ENCODE results near the gene SUSD4. TPM values are rescaled to one million over a fixed set of nuclear protein-coding genes. Genes with fewer than 3 reads are reported as not detected.

The SUSD4 gene
- total RNA-seq, 2 experiments from 2014 or later: 13.0 to 13.8 TPM

GRCh38 chr1:223358826-223359225, 5.2 kb downstream of the SUSD4 start:
- H3K4me1 ChIP-seq (ENCODE audit: insufficient read depth, low read length): peaks cover 15% of the 10 kb centered on the region
- Mint-ChIP-seq H3K36me3 (ENCODE audit: low read depth) (peaks cover 2% of the 10 kb centered on the region), H3K9me3 (no peaks in the 10 kb centered on the region), H3K4me3 (no peak overlapping the region), H3K27me3 (no peaks in the 10 kb centered on the region), H3K4me1 (ENCODE audit: low read depth) (peaks cover 36% of the 10 kb centered on the region), H3K27ac (no peak overlapping the region)
- H3K9me3 ChIP-seq (ENCODE audit: control insufficient read depth in 1 of 2, insufficient read depth in 1 of 2, low read length in 2 of 2): no peaks in the 10 kb centered on the region
- peaks cover 0 to 4% of the 10 kb centered on the region in 2 experiments for H3K27me3 ChIP-seq (ENCODE audit: control insufficient read depth in 1 of 2, insufficient read depth in 2 of 2, low read length in 2 of 2)
- DNase-seq (peak in 3 of 14 experiments; percentile 10 to 32 (median 22)), ATAC-seq (ENCODE audit: poor library complexity) (no peak)
- no peak overlapping the region for H3K4me3 ChIP-seq (ENCODE audit: low read length)
- H3K27ac ChIP-seq (ENCODE audit: low read depth in 1 of 2, low read length in 2 of 2): no peak overlapping the region
- ChIA-PET CTCF (interaction anchor here (1.3 kb wide), 2 partner anchors 10 to 235 kb away, joined by 4 read pairs; no protein-coding TSS in a partner anchor), POLR2A (interaction anchor here (0.7 to 1.8 kb wide), 3 partner anchors 129 to 225 kb away, joined by 3 to 9 read pairs (median 4); no protein-coding TSS in a partner anchor)
- intact Hi-C loops (cut with DNase I, micrococcal nuclease): loop anchor here in 1 of 2 experiments (2.0 kb wide), 1 partner anchor 224 kb away; no protein-coding TSS in a partner anchor
- no peaks in the 10 kb centered on the region for H3K36me3 ChIP-seq (ENCODE audit: insufficient read depth, low read length)
- no peak for TF ChIP-seq CTCF (IDR thresholded peaks at IDR 0.05)

- ATAC-seq (ENCODE audit: poor library complexity) (no peak), DNase-seq (no peak)
- ChIA-PET POLR2A (interaction anchor here (1.0 kb wide), 1 partner anchor 8 kb away, joined by 3 read pairs; the partner anchor contains the start of gene SUSD4), CTCF (no interaction called here)
- Mint-ChIP-seq H3K4me1 (ENCODE audit: low read depth) (peaks cover 11% of the 10 kb centered on the region), H3K27ac (no peak overlapping the region), H3K4me3 (no peak overlapping the region), H3K36me3 (ENCODE audit: low read depth) (no peaks in the 10 kb centered on the region), H3K9me3 (no peaks in the 10 kb centered on the region), H3K27me3 (no peaks in the 10 kb centered on the region)
- no peaks in the 10 kb centered on the region for H3K36me3 ChIP-seq (ENCODE audit: insufficient read depth, low read length)
- no peaks in the 10 kb centered on the region for H3K9me3 ChIP-seq (ENCODE audit: control insufficient read depth in 1 of 2, insufficient read depth in 1 of 2, low read length in 2 of 2)
- no peaks in the 10 kb centered on the region for H3K27me3 ChIP-seq (ENCODE audit: control insufficient read depth in 1 of 2, insufficient read depth in 2 of 2, low read length in 2 of 2)
- no peak for TF ChIP-seq CTCF (IDR thresholded peaks at IDR 0.05)
- intact Hi-C loops (cut with DNase I, micrococcal nuclease): no loop called here
- no peaks in the 10 kb centered on the region for H3K4me1 ChIP-seq (ENCODE audit: insufficient read depth, low read length)
- no peak overlapping the region for H3K4me3 ChIP-seq (ENCODE audit: low read length)
- H3K27ac ChIP-seq (ENCODE audit: low read depth in 1 of 2, low read length in 2 of 2): no peak overlapping the region
These were observed 8.3 kb downstream of the SUSD4 start for GRCh38 chr1:223355699-223356098.

GRCh38 chr1:223353939-223354338, 10.0 kb downstream of the SUSD4 start:
- ChIA-PET POLR2A (no interaction called here), CTCF (interaction anchor here (0.6 kb wide), 1 partner anchor 946 kb away, joined by 3 read pairs; no protein-coding TSS in a partner anchor)
- no peak overlapping the region for H3K4me3 Mint-ChIP-seq
- H3K4me1 Mint-ChIP-seq (ENCODE audit: low read depth): peaks cover 16% of the 10 kb centered on the region
- H3K9me3 ChIP-seq (ENCODE audit: control insufficient read depth in 1 of 2, insufficient read depth in 1 of 2, low read length in 2 of 2): no peaks in the 10 kb centered on the region
- intact Hi-C loops (cut with DNase I, micrococcal nuclease): no loop called here
- no peak overlapping the region for H3K4me3 ChIP-seq (ENCODE audit: low read length)
- H3K36me3 ChIP-seq (ENCODE audit: insufficient read depth, low read length): no peaks in the 10 kb centered on the region
- H3K27me3 Mint-ChIP-seq: no peaks in the 10 kb centered on the region
- TF ChIP-seq CTCF (IDR thresholded peaks at IDR 0.05): no peak
- no peak for ATAC-seq (ENCODE audit: poor library complexity)
- H3K27ac Mint-ChIP-seq: no peak overlapping the region
- H3K9me3 Mint-ChIP-seq: no peaks in the 10 kb centered on the region
- H3K27ac ChIP-seq (ENCODE audit: low read depth in 1 of 2, low read length in 2 of 2): no peak overlapping the region
- H3K4me1 ChIP-seq (ENCODE audit: insufficient read depth, low read length): no peaks in the 10 kb centered on the region
- no peaks in the 10 kb centered on the region for H3K36me3 Mint-ChIP-seq (ENCODE audit: low read depth)
- no peak for DNase-seq
- H3K27me3 ChIP-seq (ENCODE audit: control insufficient read depth in 1 of 2, insufficient read depth in 2 of 2, low read length in 2 of 2): no peaks in the 10 kb centered on the region
